GM19099 (cell line): ENCODE measurements around the gene MOSPD3.

Source experiments
- POLR2A ChIP-seq: IDR thresholded peaks from 3 replicates; pipeline ENCODE4 v1.6.1; 2011; ENCODE audit warnings: low read depth; ENCODE audit not compliant: insufficient read length; ENCODE audit errors: extremely low read depth

The MOSPD3 gene

GRCh38 chr7:100611983-100612729 lies at the start of gene MOSPD3:
MOSPD3 (plus strand) TSS chr7:100612540; CDS start chr7:100612792, 252 bp downstream.
- peak; percentile 91 for TF ChIP-seq POLR2A

- TF ChIP-seq POLR2A, result no peak
Observed at GRCh38 chr7:100563100-100563564, 49.2 kb upstream of the MOSPD3 start.

- TF ChIP-seq POLR2A, result no peak
Observed at GRCh38 chr7:100563809-100564400, 48.4 kb upstream of the MOSPD3 start.

- TF ChIP-seq POLR2A, result no peak
Observed at GRCh38 chr7:100565133-100565571, 47.2 kb upstream of the MOSPD3 start.

GRCh38 chr7:100566018-100566531 lies 46.3 kb upstream of the MOSPD3 start:
- TF ChIP-seq POLR2A, result no peak

- no peak for TF ChIP-seq POLR2A
Observed at GRCh38 chr7:100567031-100567730, 45.2 kb upstream of the MOSPD3 start.

GRCh38 chr7:100567751-100568175 lies 44.6 kb upstream of the MOSPD3 start:
- TF ChIP-seq POLR2A, result no peak

- TF ChIP-seq POLR2A, result no peak
Observed at GRCh38 chr7:100568176-100568895, 44.0 kb upstream of the MOSPD3 start.

GRCh38 chr7:100568896-100569844 lies 43.2 kb upstream of the MOSPD3 start:
- peak; percentile 23 for TF ChIP-seq POLR2A

GRCh38 chr7:100570954-100571828 lies 41.1 kb upstream of the MOSPD3 start:
- no peak for TF ChIP-seq POLR2A

- no peak for TF ChIP-seq POLR2A
Observed at GRCh38 chr7:100571829-100572116, 40.6 kb upstream of the MOSPD3 start.

- TF ChIP-seq POLR2A, result no peak
Observed at GRCh38 chr7:100572281-100572948, 39.9 kb upstream of the MOSPD3 start.
